Karpas-422 (cell line): ENCODE measurements around the gene S1PR1. TPM values are rescaled to one million over a fixed set of nuclear protein-coding genes. Genes with fewer than 3 reads are reported as not detected.
"Not testable (repeated sequence)": the region's sequence is repeated elsewhere in the genome, so short reads cannot be mapped to it uniquely, and the experiment has no call there.

Experiments
- DNase-seq: peaks from one replicate; pipeline ENCODE4 v3.0.0-alpha.2; 2015
- H2AFZ ChIP-seq: fragments of 200-600 bp; sonication (generic); 2 replicates; pipeline ENCODE4 v1.6.1; 2014; ENCODE audit warnings: antibody characterized with exemption, low read length, mixed read lengths
- H3K27ac ChIP-seq: fragments of 200-600 bp; sonication (generic); 2 replicates; pipeline ENCODE4 v1.5.1; 2014; ENCODE audit warnings: mild to moderate bottlenecking, low read length, moderate library complexity
- H3K27me3 ChIP-seq: fragments of 200-600 bp; sonication (generic); 2 replicates; pipeline ENCODE4 v1.6.1; 2014; ENCODE audit warnings: low read length, mixed read lengths
- H3K36me3 ChIP-seq: fragments of 200-600 bp; sonication (generic); 2 replicates; pipeline ENCODE4 v1.6.1; 2014; ENCODE audit warnings: low read length, mixed read lengths; ENCODE audit not compliant: insufficient read depth
- H3K4me1 ChIP-seq: fragments of 200-600 bp; sonication (generic); 2 replicates; pipeline ENCODE4 v1.6.1; 2014; ENCODE audit warnings: mild to moderate bottlenecking, low read length, mixed read lengths
- H3K4me2 ChIP-seq: fragments of 200-600 bp; sonication (generic); 2 replicates; pipeline ENCODE4 v1.6.1; 2014; ENCODE audit warnings: low read length, low read depth, mild to moderate bottlenecking; ENCODE audit not compliant: poor library complexity, severe bottlenecking
- H3K4me3 ChIP-seq: fragments of 200-600 bp; sonication (generic); 2 replicates; pipeline ENCODE4 v1.5.1; 2014; ENCODE audit warnings: mild to moderate bottlenecking, antibody characterized with exemption, low read length, mixed read lengths
- H3K79me2 ChIP-seq: fragments of 200-600 bp; sonication (generic); 2 replicates; pipeline ENCODE4 v1.6.1; 2014; ENCODE audit warnings: mild to moderate bottlenecking, low read length, mixed read lengths
- H3K9ac ChIP-seq: fragments of 200-600 bp; sonication (generic); 2 replicates; pipeline ENCODE4 v1.6.0; 2014; ENCODE audit warnings: low read length
- H3K9me2 ChIP-seq: fragments of 200-600 bp; sonication (generic), shearing (Covaris generic); replicated peaks from 2 replicates; pipeline ENCODE4 v1.6.0; 2014; ENCODE audit warnings: mild to moderate bottlenecking, low read length, moderate library complexity; ENCODE audit not compliant: insufficient read depth
- H3K9me3 ChIP-seq: fragments of 300-700, 200-600 bp; sonication (generic); 2 replicates; pipeline ENCODE4 v1.6.1; 2014; ENCODE audit warnings: low read length, mixed read lengths
- H4K20me1 ChIP-seq: fragments of 200-600 bp; sonication (generic); 2 replicates; pipeline ENCODE4 v1.6.1; 2014; ENCODE audit warnings: mild to moderate bottlenecking, antibody characterized with exemption, low read length, low read depth; ENCODE audit not compliant: insufficient read depth
- total RNA-seq: library from RNA; depleted of rRNA; stranded (reverse); fragments of >200 nt; shearing (Covaris generic); gene quantifications from 2 replicates; pipeline ENCODE4 v1.2.3, GENCODE V29; 2014; ENCODE audit warnings: low replicate concordance

S1PR1 gene
- total RNA-seq, 1 experiment from 2014 or later, result not detected

- Histone ChIP-seq H4K20me1 (no peaks in the 10 kb centered on the region), H3K79me2 (no peaks in the 10 kb centered on the region), H3K36me3 (no peaks in the 10 kb centered on the region), H2AFZ (no peak overlapping the region), H3K9me3 (no peaks in the 10 kb centered on the region), H3K9ac (no peak overlapping the region), H3K4me1 (no peaks in the 10 kb centered on the region), H3K9me2 (no peaks in the 10 kb centered on the region), H3K4me3 (no peak overlapping the region), H3K27me3 (0 out of 2 replicates have a peak, but pooled peaks cover 2% of the 10 kb centered on the region), H3K4me2 (no peak overlapping the region), H3K27ac (no peak overlapping the region)
- no peak for DNase-seq
Measured at GRCh38 chr1:101227837-101228236, 9.0 kb upstream of the S1PR1 start.

DNA sequence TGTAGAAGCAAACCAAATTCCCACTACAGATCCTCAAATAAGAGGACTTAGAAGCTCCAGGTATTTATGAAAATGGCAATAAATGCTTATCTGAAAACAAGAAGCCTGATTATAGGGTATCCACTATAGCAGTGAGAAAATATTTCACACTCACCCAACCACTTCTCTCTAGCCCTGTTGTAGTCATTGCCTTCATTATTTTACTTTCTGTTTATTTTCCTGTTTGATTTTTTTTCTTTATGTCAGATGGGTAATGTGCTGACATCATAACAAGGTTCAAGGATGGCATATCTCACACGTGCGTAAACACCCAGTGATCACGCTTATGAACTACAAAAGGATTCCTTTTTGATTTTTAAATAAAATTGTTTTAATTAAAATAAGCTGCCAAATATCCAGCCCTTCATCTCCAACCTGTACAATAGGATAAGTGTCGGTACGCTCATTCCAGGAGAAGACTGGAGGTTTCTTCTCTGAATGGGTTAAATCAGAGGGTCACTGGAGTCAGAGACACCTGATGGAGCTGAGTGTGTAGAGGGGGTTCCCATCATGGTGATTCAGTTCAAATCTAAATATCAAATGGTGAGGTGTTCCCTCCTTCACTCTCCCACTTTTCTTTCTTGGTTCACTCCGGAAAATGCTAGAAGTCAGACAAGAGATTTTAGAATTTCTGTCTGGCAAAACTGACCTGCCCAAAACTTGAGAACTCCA lies 8.2 kb upstream of the S1PR1 start:
- Histone ChIP-seq H3K79me2 (no peaks in the 10 kb centered on the region), H3K4me1 (no peaks in the 10 kb centered on the region), H3K9me2 (no peaks in the 10 kb centered on the region), H3K27ac (no peak overlapping the region), H3K4me2 (no peak overlapping the region), H4K20me1 (no peaks in the 10 kb centered on the region), H3K4me3 (no peak overlapping the region), H3K9ac (no peak overlapping the region), H3K36me3 (no peaks in the 10 kb centered on the region), H3K9me3 (no peaks in the 10 kb centered on the region), H2AFZ (no peak overlapping the region), H3K27me3 (0 out of 2 replicates have a peak, but pooled peaks cover 2% of the 10 kb centered on the region)
- no peak for DNase-seq

DNA sequence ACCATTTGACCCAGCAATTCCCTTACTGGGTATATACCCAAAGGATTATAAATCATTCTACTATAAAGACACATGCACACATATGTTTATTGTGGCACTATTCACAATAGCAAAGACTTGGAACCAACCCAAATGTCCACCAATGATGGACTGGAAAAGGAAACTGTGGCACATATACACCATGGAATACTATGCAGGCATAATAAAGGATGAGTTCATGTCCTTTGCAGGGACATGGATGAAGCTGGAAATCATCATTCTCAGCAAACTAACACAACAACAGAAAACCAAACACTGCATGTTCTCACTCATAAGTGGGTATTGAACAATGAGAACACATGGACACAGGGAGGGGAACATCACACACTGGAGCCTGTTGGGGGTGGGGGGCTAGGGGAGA lies 4.6 kb upstream of the S1PR1 start:
- not testable (repeated sequence) for H3K79me2 ChIP-seq, H3K27ac ChIP-seq, DNase-seq

GRCh38 chr1:101233495-101233894 lies 3.3 kb upstream of the S1PR1 start:
- no peak overlapping the region for H3K27ac ChIP-seq

More for the DNA sequence above, 4.6 kb upstream of the S1PR1 start:
- not testable (repeated sequence) for H3K36me3 ChIP-seq, H3K4me2 ChIP-seq, H3K9ac ChIP-seq, H2AFZ ChIP-seq, H3K27me3 ChIP-seq, H3K4me3 ChIP-seq, H3K9me3 ChIP-seq, H3K9me2 ChIP-seq, H4K20me1 ChIP-seq
- H3K4me1 ChIP-seq, result peaks cover 18% of the 10 kb centered on the region

DNA sequence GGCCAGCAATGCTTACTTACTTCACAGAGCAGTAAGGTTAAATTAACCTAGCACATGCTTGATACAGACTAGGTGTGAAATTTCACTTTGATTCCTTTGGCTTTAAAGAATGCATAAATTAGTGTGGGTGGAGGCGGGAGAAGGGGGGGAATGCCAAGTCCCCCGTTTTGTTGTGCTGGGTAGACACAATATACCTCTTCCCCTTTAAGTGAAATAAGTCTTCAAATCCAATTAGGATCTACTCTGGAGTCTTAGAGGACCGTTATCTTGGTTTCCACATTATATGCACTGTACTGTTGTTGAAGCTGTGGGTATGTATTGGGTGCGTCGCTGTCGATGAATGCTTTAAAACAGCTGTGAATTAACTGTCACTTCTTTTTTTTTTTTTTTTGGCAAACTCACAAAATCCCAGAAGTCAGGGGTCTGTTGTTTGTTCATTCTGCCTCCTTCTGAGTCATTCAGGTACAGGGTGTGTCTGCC lies 1.6 kb upstream of the S1PR1 start:
- Histone ChIP-seq H3K4me2 (peak overlapping the region; percentile 37), H4K20me1 (0 out of 2 replicates have a peak, but pooled peaks cover 6% of the 10 kb centered on the region), H3K9me3 (no peaks in the 10 kb centered on the region), H3K27me3 (no peaks in the 10 kb centered on the region), H3K79me2 (no peaks in the 10 kb centered on the region), H3K9me2 (no peaks in the 10 kb centered on the region), H3K4me1 (peaks cover 32% of the 10 kb centered on the region), H2AFZ (no peak overlapping the region), H3K27ac (no peak overlapping the region), H3K36me3 (no peaks in the 10 kb centered on the region), H3K9ac (no peak overlapping the region), H3K4me3 (no peak overlapping the region)
- DNase-seq, result no peak

More at GRCh38 chr1:101233495-101233894, 3.3 kb upstream of the S1PR1 start:
- Histone ChIP-seq H3K36me3 (no peaks in the 10 kb centered on the region), H3K9me2 (no peaks in the 10 kb centered on the region), H2AFZ (no peak overlapping the region), H3K4me3 (no peak overlapping the region), H3K79me2 (no peaks in the 10 kb centered on the region), H4K20me1 (0 out of 2 replicates have a peak, but pooled peaks cover 6% of the 10 kb centered on the region), H3K27me3 (no peaks in the 10 kb centered on the region), H3K4me2 (no peak overlapping the region), H3K9ac (no peak overlapping the region), H3K9me3 (no peaks in the 10 kb centered on the region), H3K4me1 (peaks cover 27% of the 10 kb centered on the region)
- no peak for DNase-seq

- H3K79me2 ChIP-seq, result no peaks in the 10 kb centered on the region
- no peak for DNase-seq
- H3K27ac ChIP-seq, result no peak overlapping the region
- H3K4me3 ChIP-seq, result peak overlapping the region; percentile 18; the same call in 1 of the 2 replicates
- H2AFZ ChIP-seq, result no peak overlapping the region
- no peaks in the 10 kb centered on the region for H3K9me2 ChIP-seq
- H3K4me1 ChIP-seq, result peaks cover 32% of the 10 kb centered on the region
- no peaks in the 10 kb centered on the region for H3K36me3 ChIP-seq
- H3K9ac ChIP-seq, result no peak overlapping the region
- H3K4me2 ChIP-seq, result peak overlapping the region; percentile 37
- 0 out of 2 replicates have a peak, but pooled peaks cover 6% of the 10 kb centered on the region for H4K20me1 ChIP-seq
- no peaks in the 10 kb centered on the region for H3K27me3 ChIP-seq
- no peaks in the 10 kb centered on the region for H3K9me3 ChIP-seq
Measured at GRCh38 chr1:101235696-101236515, 913 bp upstream of the S1PR1 start.

DNA sequence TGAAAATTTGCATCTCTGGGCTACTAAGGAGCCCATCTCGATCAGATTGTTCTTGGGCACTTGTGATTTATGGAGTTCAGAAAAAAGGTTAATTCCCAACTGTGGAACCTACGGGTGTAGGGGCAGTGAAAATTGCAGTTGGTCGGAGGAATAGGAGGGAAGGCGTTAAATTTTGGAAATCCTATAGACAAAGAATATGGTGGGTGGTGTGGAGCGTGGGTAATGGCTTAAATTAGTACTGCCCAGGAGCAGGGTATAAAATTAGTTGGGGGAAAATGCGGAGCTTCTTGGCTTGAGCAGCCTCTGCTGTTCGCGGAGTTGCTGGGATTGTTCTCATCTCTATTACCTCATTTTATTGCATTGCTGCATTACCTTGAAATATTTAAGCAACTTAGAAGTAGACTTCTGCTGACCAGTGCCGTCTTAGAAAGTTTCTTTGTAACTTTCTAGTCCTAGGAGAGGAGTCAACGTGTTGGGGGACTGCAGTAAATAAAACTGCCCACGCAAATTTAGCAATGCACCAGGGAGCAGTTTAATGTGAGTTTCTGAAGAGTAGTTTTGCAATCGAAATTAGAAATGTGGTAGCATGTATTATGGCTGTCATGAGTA lies 514 bp downstream of the S1PR1 start:
- H3K4me2 ChIP-seq, result no peak overlapping the region
- no peak overlapping the region for H3K27ac ChIP-seq
- H3K9me3 ChIP-seq, result no peaks in the 10 kb centered on the region
- DNase-seq, result no peak
- no peak overlapping the region for H3K9ac ChIP-seq
- H3K9me2 ChIP-seq, result no peaks in the 10 kb centered on the region
- H3K4me1 ChIP-seq, result peaks cover 32% of the 10 kb centered on the region
- H4K20me1 ChIP-seq, result 0 out of 2 replicates have a peak, but pooled peaks cover 6% of the 10 kb centered on the region
- H3K79me2 ChIP-seq, result no peaks in the 10 kb centered on the region
- H3K27me3 ChIP-seq, result no peaks in the 10 kb centered on the region
- no peak overlapping the region for H3K4me3 ChIP-seq
- no peak overlapping the region for H2AFZ ChIP-seq
- no peaks in the 10 kb centered on the region for H3K36me3 ChIP-seq
